Esophagus muscularis mucosa (tissue), 4 donors: ENCODE data around the gene ADAMTS10.
A peak's percentile ranks its signal among the peaks of the same experiment; 100 is the strongest.

Experiments used
- CTCF ChIP-seq, 3 experiments: fragments of 200-600 bp in 2 of 3; fragments of 450-650 bp in 1 of 3; sonication (generic) in 2 of 3; IDR thresholded peaks; one replicate each; pipeline ENCODE4 v1.5.1; 2017 to 2019; ENCODE audit warnings: antibody characterized with exemption in 3 of 3, mild to moderate bottlenecking in 2 of 3, moderate library complexity in 1 of 3
- EP300 ChIP-seq: sonication (generic); formaldehyde crosslinking; IDR thresholded peaks from one replicate; pipeline ENCODE4 v1.6.1; 2017; ENCODE audit warnings: antibody characterized with exemption
- POLR2A ChIP-seq: fragments of 450-650 bp; IDR thresholded peaks from one replicate; pipeline ENCODE4 v1.6.1; 2017; ENCODE audit warnings: antibody characterized with exemption, moderate library complexity, mild to moderate bottlenecking, low read depth
- POLR2AphosphoS5 ChIP-seq, 2 donors: sonication (generic); formaldehyde crosslinking; IDR thresholded peaks; one replicate each; pipeline ENCODE4 v1.6.1; 2017; ENCODE audit warnings: antibody characterized with exemption in 2 of 2

- peak; percentile 95 to 99 (median 98) for TF ChIP-seq CTCF (IDR thresholded peaks at IDR 0.05)
- no peak for TF ChIP-seq EP300
- TF ChIP-seq POLR2A, result no peak
- no peak for TF ChIP-seq POLR2AphosphoS5 (IDR thresholded peaks at IDR 0.05)
Observed at GRCh38 chr19:8654591-8655339, 44.2 kb upstream of the ADAMTS10 start.
